ENCODE measurements around the gene MBL2. TPM values are rescaled to one million over a fixed set of nuclear protein-coding genes. Genes with fewer than 3 reads are reported as not detected.

The MBL2 gene
- polyA plus RNA-seq, 1 donor (not counting 4 experiments of a cell fraction or from before 2014, with no cell fraction given): not detected

GRCh38 chr10:52759154-52759553 is 13.4 kb downstream of the MBL2 start:
- no peaks in the 10 kb centered on the region for H4K20me1 ChIP-seq (ENCODE audit: control insufficient read depth, extremely low read depth, insufficient read depth, low read length)
- H3K27me3 ChIP-seq (ENCODE audit: control insufficient read depth, extremely low read depth, insufficient read depth, low read length): no peaks in the 10 kb centered on the region
- dilution Hi-C loops (cut with MboI; ENCODE audit: extremely low pct_ligation_motif_present, low sequenced_read_pairs): no loop called here
- H3K9ac ChIP-seq (ENCODE audit: control insufficient read depth, extremely low read depth, insufficient read depth, low read length): no peak overlapping the region
- no peak overlapping the region for H2AFZ ChIP-seq (ENCODE audit: control insufficient read depth, low read length)
- no peaks in the 10 kb centered on the region for H3K4me1 ChIP-seq (ENCODE audit: control insufficient read depth, extremely low read depth, insufficient read depth, low read length)
- no peaks in the 10 kb centered on the region for H3K9me3 ChIP-seq (ENCODE audit: control insufficient read depth, low read depth, low read length)
- H3K4me2 ChIP-seq (ENCODE audit: control insufficient read depth, extremely low read depth, insufficient read depth, low read depth, low read length): no peak overlapping the region
- no peaks in the 10 kb centered on the region for H3K9me1 ChIP-seq (ENCODE audit: control insufficient read depth, extremely low read depth, insufficient read depth, low read length)
- H3K79me2 ChIP-seq (ENCODE audit: control insufficient read depth, insufficient read depth, low read length): no peaks in the 10 kb centered on the region
- TF ChIP-seq EZH2 (IDR thresholded peaks at IDR 0.05; ENCODE audit: low read length) (no peak), CTCF (optimal IDR thresholded peaks at IDR 0.05 in 1 of 3, IDR thresholded peaks at IDR 0.05 in 1 of 3, conservative IDR thresholded peaks at IDR 0.05 in 1 of 3; ENCODE audit: extremely low read depth in 1 of 3, insufficient read depth in 2 of 3, low read length in 3 of 3) (no peak)
- H3K4me3 ChIP-seq (ENCODE audit: control insufficient read depth in 2 of 3, extremely low read depth in 1 of 3, insufficient read depth in 2 of 3, low read depth in 1 of 3, low read length in 3 of 3): no peak overlapping the region
- FAIRE-seq (no peak), DNase-seq (ENCODE audit: low read depth, low spot score) (no peak)
- H3K36me3 ChIP-seq (ENCODE audit: control insufficient read depth in 2 of 2, extremely low read depth in 1 of 2, insufficient read depth in 2 of 2, low read length in 2 of 2): no peaks in the 10 kb centered on the region
- no peak overlapping the region for H3K27ac ChIP-seq (ENCODE audit: control insufficient read depth, insufficient read depth, low read length)

DNA sequence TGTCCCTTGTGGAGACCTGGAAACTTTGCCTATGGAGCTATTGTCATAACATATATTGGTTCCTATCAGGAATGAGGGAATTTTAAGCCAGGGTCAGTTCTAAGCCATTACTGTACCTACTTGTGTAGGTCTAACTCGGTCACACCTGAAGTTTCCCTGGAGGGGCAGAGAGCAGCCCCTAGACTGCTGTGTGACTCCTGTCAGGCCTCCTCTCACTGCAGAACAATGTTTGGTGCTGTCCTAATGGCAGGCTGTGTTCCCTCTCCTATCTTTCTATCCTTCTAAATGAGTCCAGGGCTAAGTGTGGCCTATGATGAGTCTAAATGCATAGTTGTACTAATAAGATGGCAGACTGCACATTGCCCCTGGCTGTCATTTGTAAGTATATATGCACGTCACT is 14.2 kb downstream of the MBL2 start:
- no peaks in the 10 kb centered on the region for H3K27me3 ChIP-seq (ENCODE audit: control insufficient read depth, extremely low read depth, insufficient read depth, low read length)
- H3K9me3 ChIP-seq (ENCODE audit: control insufficient read depth, low read depth, low read length): no peaks in the 10 kb centered on the region
- H3K4me3 ChIP-seq (ENCODE audit: control insufficient read depth in 2 of 3, extremely low read depth in 1 of 3, insufficient read depth in 2 of 3, low read depth in 1 of 3, low read length in 3 of 3): no peak overlapping the region
- H3K36me3 ChIP-seq (ENCODE audit: control insufficient read depth in 2 of 2, extremely low read depth in 1 of 2, insufficient read depth in 2 of 2, low read length in 2 of 2): no peaks in the 10 kb centered on the region
- TF ChIP-seq CTCF (optimal IDR thresholded peaks at IDR 0.05 in 1 of 3, IDR thresholded peaks at IDR 0.05 in 1 of 3, conservative IDR thresholded peaks at IDR 0.05 in 1 of 3; ENCODE audit: extremely low read depth in 1 of 3, insufficient read depth in 2 of 3, low read length in 3 of 3) (no peak), EZH2 (IDR thresholded peaks at IDR 0.05; ENCODE audit: low read length) (no peak)
- no peak overlapping the region for H2AFZ ChIP-seq (ENCODE audit: control insufficient read depth, low read length)
- no peaks in the 10 kb centered on the region for H3K9me1 ChIP-seq (ENCODE audit: control insufficient read depth, extremely low read depth, insufficient read depth, low read length)
- dilution Hi-C loops (cut with MboI; ENCODE audit: extremely low pct_ligation_motif_present, low sequenced_read_pairs): no loop called here
- H4K20me1 ChIP-seq (ENCODE audit: control insufficient read depth, extremely low read depth, insufficient read depth, low read length): no peaks in the 10 kb centered on the region
- H3K27ac ChIP-seq (ENCODE audit: control insufficient read depth, insufficient read depth, low read length): no peak overlapping the region
- no peak for FAIRE-seq
- H3K9ac ChIP-seq (ENCODE audit: control insufficient read depth, extremely low read depth, insufficient read depth, low read length): no peak overlapping the region
- H3K4me1 ChIP-seq (ENCODE audit: control insufficient read depth, extremely low read depth, insufficient read depth, low read length): no peaks in the 10 kb centered on the region
- H3K4me2 ChIP-seq (ENCODE audit: control insufficient read depth, extremely low read depth, insufficient read depth, low read depth, low read length): no peak overlapping the region
- DNase-seq (ENCODE audit: low read depth, low spot score): no peak
- no peaks in the 10 kb centered on the region for H3K79me2 ChIP-seq (ENCODE audit: control insufficient read depth, insufficient read depth, low read length)
